ENCODE data around the gene RNASE13.

GRCh38 chr14:20997564-20997963, 37.0 kb downstream of the RNASE13 start:
- TF ChIP-seq POLR2A (IDR thresholded peaks at IDR 0.05) = no peak
- TF ChIP-seq, protein P1, sequence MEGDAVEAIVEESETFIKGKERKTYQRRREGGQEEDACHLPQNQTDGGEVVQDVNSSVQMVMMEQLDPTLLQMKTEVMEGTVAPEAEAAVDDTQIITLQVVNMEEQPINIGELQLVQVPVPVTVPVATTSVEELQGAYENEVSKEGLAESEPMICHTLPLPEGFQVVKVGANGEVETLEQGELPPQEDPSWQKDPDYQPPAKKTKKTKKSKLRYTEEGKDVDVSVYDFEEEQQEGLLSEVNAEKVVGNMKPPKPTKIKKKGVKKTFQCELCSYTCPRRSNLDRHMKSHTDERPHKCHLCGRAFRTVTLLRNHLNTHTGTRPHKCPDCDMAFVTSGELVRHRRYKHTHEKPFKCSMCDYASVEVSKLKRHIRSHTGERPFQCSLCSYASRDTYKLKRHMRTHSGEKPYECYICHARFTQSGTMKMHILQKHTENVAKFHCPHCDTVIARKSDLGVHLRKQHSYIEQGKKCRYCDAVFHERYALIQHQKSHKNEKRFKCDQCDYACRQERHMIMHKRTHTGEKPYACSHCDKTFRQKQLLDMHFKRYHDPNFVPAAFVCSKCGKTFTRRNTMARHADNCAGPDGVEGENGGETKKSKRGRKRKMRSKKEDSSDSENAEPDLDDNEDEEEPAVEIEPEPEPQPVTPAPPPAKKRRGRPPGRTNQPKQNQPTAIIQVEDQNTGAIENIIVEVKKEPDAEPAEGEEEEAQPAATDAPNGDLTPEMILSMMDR (IDR thresholded peaks at IDR 0.05) = no peak

Data from Peyer's patch (tissue), 4 donors.